AG09309 (cell line): Measurements from ENCODE around the gene PAX5.

Experiments
- DNase-seq: peaks from one replicate; pipeline ENCODE4 v3.0.0-alpha.2; 2010; ENCODE audit warnings: low read depth
- H3K4me3 ChIP-seq: 2 replicates; pipeline ENCODE4 v1.5.1; 2011; ENCODE audit warnings: mild to moderate bottlenecking, low read depth, low read length, moderate library complexity; ENCODE audit not compliant: control insufficient read depth
- TF ChIP-seq, protein P1 (sequence below): IDR thresholded peaks from 2 replicates; pipeline ENCODE4 v1.5.1; 2011; ENCODE audit warnings: mild to moderate bottlenecking, low read depth, low read length, inconsistent platforms; ENCODE audit not compliant: insufficient read depth, control insufficient read depth; ENCODE audit errors: missing control alignments

PAX5 gene

DNA sequence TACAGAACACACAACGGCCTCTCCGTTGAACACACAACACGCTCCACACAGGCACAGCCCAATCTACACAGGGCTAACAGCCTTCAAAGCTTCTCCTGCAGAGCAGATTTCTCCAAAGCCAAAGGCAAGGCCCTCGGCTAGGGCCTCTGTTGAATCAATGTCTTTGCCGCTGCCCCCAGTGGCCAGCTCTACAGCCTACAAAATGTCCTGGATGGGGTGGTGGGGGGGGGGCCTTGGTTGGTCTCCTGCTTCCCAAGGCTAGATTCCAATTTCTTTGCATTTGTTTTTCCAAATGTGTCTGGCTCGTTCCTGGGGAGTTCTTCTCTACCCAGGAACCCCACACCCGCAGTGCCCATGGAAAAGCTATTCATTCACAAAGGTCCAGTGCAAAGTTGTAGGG lies 167.2 kb downstream of the PAX5 start:
- TF ChIP-seq, protein P1, sequence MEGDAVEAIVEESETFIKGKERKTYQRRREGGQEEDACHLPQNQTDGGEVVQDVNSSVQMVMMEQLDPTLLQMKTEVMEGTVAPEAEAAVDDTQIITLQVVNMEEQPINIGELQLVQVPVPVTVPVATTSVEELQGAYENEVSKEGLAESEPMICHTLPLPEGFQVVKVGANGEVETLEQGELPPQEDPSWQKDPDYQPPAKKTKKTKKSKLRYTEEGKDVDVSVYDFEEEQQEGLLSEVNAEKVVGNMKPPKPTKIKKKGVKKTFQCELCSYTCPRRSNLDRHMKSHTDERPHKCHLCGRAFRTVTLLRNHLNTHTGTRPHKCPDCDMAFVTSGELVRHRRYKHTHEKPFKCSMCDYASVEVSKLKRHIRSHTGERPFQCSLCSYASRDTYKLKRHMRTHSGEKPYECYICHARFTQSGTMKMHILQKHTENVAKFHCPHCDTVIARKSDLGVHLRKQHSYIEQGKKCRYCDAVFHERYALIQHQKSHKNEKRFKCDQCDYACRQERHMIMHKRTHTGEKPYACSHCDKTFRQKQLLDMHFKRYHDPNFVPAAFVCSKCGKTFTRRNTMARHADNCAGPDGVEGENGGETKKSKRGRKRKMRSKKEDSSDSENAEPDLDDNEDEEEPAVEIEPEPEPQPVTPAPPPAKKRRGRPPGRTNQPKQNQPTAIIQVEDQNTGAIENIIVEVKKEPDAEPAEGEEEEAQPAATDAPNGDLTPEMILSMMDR = no peak
- no peak for DNase-seq
- no peak overlapping the region for H3K4me3 ChIP-seq

DNA sequence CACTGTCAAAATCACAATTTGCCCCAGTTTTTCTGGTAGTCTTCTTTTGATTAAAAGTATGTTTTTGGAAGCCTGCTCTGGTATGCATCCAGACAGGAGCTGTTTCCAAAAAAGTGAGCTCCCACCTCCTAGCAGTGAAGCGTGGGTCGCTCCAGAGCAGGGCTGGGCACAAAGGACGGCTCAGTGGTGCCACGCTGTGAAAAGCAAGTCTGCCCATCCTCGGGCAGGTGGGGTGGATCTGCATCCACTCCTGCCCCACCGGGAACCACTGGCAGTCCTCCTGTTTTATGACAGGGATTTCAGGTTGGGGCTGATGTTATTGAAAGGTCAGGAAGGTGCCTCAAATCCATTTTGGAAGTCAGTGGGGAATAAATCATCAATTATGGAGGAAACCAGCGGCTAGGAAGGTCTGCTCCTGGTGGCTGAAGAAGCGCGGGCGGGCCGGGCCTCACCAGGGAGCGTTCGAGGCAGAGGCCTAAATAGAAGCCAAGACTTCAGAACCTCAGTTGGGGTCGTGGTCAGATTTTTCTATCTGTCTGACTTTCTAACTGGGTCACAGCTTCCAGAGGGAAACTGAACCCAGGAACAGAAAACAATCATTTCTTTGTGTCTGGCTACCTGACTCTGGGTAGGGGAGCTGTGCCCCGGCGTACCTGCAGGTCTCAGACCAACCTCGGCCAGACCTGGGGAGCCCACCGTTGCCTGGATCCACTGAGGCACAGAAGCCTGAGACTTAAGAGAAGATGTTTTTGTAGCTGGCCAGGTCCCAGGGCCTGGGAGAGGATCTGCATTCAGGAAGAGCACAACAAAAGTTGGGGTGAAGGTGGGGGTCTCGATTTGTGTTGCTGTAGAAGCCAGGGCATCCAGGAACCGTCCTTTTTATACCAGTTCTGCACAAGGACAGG lies 168.1 kb downstream of the PAX5 start:
- TF ChIP-seq, protein P1 = no peak
- H3K4me3 ChIP-seq = no peak overlapping the region
- no peak for DNase-seq

DNA sequence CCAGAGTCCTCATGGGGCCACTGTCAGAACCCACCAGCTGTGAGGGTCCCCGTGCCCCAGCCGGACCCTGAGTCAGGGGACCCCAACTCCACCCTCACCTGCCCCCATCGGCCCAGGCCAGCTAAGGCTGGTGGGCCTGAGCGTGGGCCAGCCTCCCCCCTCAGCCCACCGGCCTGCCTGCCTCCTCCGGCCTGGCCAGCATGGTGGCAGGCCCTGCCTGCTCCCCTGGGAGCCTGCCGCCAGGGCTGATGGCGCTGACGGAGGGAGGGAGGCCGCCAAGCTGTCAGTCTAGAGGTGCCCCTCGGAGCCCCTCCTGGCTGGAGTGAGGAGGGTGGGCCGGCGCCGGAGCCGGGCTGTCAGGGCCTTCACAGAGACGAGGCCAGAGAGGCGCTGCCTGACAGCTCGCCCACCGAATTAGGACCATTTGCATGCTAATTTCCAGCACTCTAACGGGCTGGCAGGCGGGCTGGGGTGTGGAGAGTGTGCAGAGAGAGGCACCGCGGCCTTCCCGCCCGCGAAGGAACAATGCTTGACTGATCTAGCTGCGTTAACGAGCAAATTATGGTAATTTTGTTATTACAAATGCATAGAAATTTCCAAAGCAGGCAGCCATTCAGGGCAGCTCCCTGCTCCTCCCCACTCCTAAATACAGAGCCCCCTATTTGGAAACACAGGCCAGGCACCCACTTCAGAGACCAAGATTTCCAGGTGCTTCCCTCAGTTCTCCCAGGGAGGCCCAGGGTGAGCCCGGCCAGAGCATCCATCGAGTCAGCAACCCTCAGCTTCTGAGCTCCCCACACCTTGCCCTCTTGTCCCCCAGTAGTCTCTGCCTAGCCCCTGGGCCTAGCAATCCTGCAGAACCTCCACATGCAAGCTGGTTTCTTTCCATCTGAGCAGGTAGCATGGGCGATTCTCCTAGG lies 169.3 kb downstream of the PAX5 start:
- TF ChIP-seq, protein P1 = no peak
- no peak overlapping the region for H3K4me3 ChIP-seq
- DNase-seq = no peak

- TF ChIP-seq, protein P1 = peak; percentile 79
- no peak overlapping the region for H3K4me3 ChIP-seq
- no peak for DNase-seq
These were observed 171.6 kb downstream of the PAX5 start for GRCh38 chr9:36862206-36863145.

DNA sequence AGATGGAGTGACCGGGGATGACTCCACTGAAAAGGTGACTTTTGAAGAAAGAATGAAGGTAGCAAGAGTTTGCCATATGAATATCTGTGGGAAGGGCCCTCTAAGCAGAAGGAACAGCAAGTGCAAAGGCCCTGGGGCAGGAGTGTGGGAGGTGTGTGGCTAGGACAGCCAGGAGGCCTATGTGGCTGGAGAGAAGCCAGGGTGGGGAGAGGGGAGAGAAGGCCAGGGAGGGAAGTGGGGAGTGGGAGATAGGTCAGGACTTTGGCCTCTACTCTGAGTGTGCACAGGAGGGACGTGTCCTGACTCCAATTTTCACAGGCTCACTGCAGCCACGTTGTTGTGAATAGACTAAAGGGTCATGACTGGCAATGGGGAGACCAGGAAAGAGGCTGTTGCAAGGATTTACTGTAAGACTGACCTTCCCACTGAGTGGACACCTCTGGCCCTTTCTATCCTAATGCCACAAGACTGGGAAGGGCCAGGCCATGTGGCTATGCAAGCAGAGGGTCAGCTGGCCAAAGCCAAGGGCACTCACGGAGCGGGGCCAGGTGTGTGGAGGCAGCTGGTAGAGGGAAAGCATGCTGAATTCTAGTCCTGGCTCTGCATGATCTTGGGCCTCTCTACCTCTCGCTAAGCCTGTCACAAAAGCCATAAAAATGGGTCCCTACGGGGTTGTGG lies 172.4 kb downstream of the PAX5 start:
- no peak for DNase-seq
- no peak overlapping the region for H3K4me3 ChIP-seq
- TF ChIP-seq, protein P1 = no peak
